Measurements from ENCODE around the gene IFITM2. TPM values are rescaled to one million over a fixed set of nuclear protein-coding genes. Genes with fewer than 3 reads are reported as not detected.

The IFITM2 gene
- total and polyA plus RNA-seq, 2 of the 4 experiments (the other 2 are of a cell fraction) = 31.2 to 564 TPM

GRCh38 chr11:276219-276618 lies 31.4 kb upstream of the IFITM2 start:
- Histone ChIP-seq H2BK15ac (ENCODE audit: low read depth, low read length) (no peak overlapping the region), H3K18ac (ENCODE audit: low read depth, low read length) (no peak overlapping the region), H2BK120ac (ENCODE audit: low read depth, low read length) (no peak overlapping the region), H2AK9ac (replicated peaks; ENCODE audit: low read depth, low read length, poor library complexity) (no peak overlapping the region), H4K8ac (ENCODE audit: low read depth in 2 of 2, low read length in 2 of 2) (no peak overlapping the region), H3K4ac (ENCODE audit: low read depth, low read length) (no peak overlapping the region), H3K9me1 (ENCODE audit: insufficient read depth, low read length) (no peaks in the 10 kb centered on the region), H3K4me2 (ENCODE audit: low read depth, low read length) (no peak overlapping the region), H3K4me1 (ENCODE audit: control insufficient read depth, insufficient read depth, low read length) (no peaks in the 10 kb centered on the region), H3K23ac (ENCODE audit: low read depth, low read length) (no peak overlapping the region), H3K27ac (ENCODE audit: insufficient read depth, low read length) (no peak overlapping the region), H3K79me1 (ENCODE audit: low read depth in 1 of 2, low read length in 2 of 2) (no peaks in the 10 kb centered on the region), H3K9me3 (ENCODE audit: control insufficient read depth, insufficient read depth, low read length) (peaks cover 6% of the 10 kb centered on the region), H2BK5ac (ENCODE audit: low read depth, low read length, poor library complexity, severe bottlenecking) (no peak overlapping the region), H2AFZ (replicated peaks; ENCODE audit: low read length, poor library complexity) (no peak overlapping the region), H4K91ac (ENCODE audit: insufficient read depth, low read depth, low read length) (no peak overlapping the region), H3K9ac (ENCODE audit: low read depth, low read length) (no peak overlapping the region), H4K5ac (ENCODE audit: low read depth, low read length) (no peak overlapping the region), H3K14ac (replicated peaks; ENCODE audit: low read depth, low read length) (no peak overlapping the region), H3K36me3 (ENCODE audit: control insufficient read depth, insufficient read depth, low read length) (no peaks in the 10 kb centered on the region), H2BK20ac (ENCODE audit: low read depth, low read length) (no peak overlapping the region), H3K27me3 (ENCODE audit: control insufficient read depth, insufficient read depth, low read length) (peaks cover 71% of the 10 kb centered on the region), H4K20me1 (ENCODE audit: insufficient read depth, low read length) (no peaks in the 10 kb centered on the region), H2AK5ac (ENCODE audit: low read depth, low read length) (no peak overlapping the region), H3K56ac (ENCODE audit: extremely low read depth, insufficient read depth, low read length) (no peak overlapping the region), H3K4me3 (ENCODE audit: insufficient read depth, low read depth, low read length) (no peak overlapping the region)
- intact Hi-C loops (cut with micrococcal nuclease) (no loop called here), in situ Hi-C loops (cut with MboI; ENCODE audit: low sequenced_read_pairs) (loop anchor here (5.0 kb wide), 1 partner anchor 34 kb away; no protein-coding TSS in a partner anchor), dilution Hi-C loops (cut with HindIII; ENCODE audit: low sequenced_read_pairs, unreplicated experiment) (no loop called here)
- TF ChIP-seq ELK1 (IDR thresholded peaks at IDR 0.05; ENCODE audit: borderline replicate concordance, low read depth, low read length) (no peak), CTCF (conservative IDR thresholded peaks at IDR 0.05; ENCODE audit: low read depth, low read length) (no peak)
- POLR2A ChIA-PET (ENCODE audit: unreplicated experiment) = no interaction called here
- CTCF ChIA-PET = no interaction called here
- DNase-seq = no peak
- no TSS peak for BruUV-seq (replicated peaks)
- ATAC-seq (ENCODE audit: low read depth) = no peak

All from IMR-90 (cell line).